Activated CD4-positive, alpha-beta T cell treated with anti-CD3 and anti-CD28 coated beads, Interleukin-2, amount 50 U/mL, for 16 hours (primary cell): ENCODE results near the gene MRPL10.
A peak's percentile ranks its signal among the peaks of the same experiment; 100 is the strongest.
"Not testable (repeated sequence)": the region's sequence is repeated elsewhere in the genome, so short reads cannot be mapped to it uniquely, and the experiment has no call there.

ENCODE experiments used
- DNase-seq: peaks from one replicate; pipeline ENCODE4 v3.0.0-alpha.2; 2020

Gene MRPL10

GRCh38 chr17:47789611-47790561 is 41.5 kb downstream of the MRPL10 start:
- peak; percentile 58 for DNase-seq

GRCh38 chr17:47785538-47786123 is 45.7 kb downstream of the MRPL10 start:
- no peak for DNase-seq

GRCh38 chr17:47781397-47781796 is 49.9 kb downstream of the MRPL10 start:
- no peak for DNase-seq

GRCh38 chr17:47778184-47778635 is 53.1 kb downstream of the MRPL10 start:
- DNase-seq = no peak

GRCh38 chr17:47776330-47777197 is 54.8 kb downstream of the MRPL10 start:
- DNase-seq = peak; percentile 56

- DNase-seq = no peak
These were observed 56.3 kb downstream of the MRPL10 start for GRCh38 chr17:47774987-47775580.

GRCh38 chr17:47774331-47774730 is 57.0 kb downstream of the MRPL10 start:
- DNase-seq = no peak

- not testable (repeated sequence) for DNase-seq
These were observed 57.7 kb downstream of the MRPL10 start for GRCh38 chr17:47773649-47774048.
